ENCODE data around the gene TIGD2.

TIGD2 gene

GRCh38 chr4:89164400-89164799 is 53.1 kb downstream of the TIGD2 start:
- no peak for DNase-seq
